ENCODE measurements around the gene SAMMSON.

Gene SAMMSON

DNA sequence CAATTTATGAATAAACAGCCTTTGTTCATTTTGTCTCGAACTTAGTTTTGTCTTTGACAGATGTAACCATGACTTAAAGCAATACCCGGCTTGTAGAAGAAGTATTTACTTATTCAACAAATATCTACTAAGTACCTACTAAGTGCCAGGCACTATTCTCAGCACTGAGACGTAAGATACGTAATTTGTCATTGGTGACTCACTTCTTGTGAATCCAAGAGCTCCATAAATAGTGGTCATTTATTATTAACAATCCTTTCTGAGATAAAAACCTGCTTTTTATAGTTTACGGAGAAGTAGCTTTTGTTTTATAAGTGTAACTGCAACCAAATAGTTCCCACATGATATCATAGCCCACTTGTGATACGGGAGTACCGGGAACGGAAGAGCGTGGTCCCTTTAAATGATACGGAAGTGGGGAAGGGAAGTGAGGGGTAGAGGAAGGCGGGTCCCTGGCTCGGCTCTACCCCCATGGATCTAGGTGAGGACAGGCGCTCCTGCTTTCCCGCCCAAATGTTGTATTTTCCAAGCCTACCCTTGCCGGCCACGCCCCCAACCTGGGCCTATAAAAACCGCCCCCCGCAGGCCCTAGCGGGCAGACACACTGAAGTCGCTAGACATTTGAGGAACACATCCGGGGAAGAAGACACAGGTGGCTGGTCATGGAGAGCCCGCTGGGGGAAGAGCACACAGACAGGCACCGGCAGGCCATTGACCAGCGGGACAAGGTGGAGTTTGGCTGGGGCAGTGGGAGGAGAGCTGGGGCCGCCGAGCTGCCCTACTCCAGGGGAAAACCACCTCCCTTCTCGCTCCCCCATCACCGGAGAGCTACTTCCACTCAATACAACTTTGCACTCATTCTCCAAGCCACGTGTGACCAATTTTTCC is at the start of gene SAMMSON:
SAMMSON (plus strand) TSS at position 594 of the 888 bp plus-strand sequence.
- no peak within 1 kb of the TSS for H2AFZ ChIP-seq (ENCODE audit: low read depth)
- H3K9ac ChIP-seq = no peak within 1 kb of the TSS
- no peak within 1 kb of the TSS for H3K27ac ChIP-seq
- no peaks in the 10 kb centered on the region for H3K27me3 ChIP-seq (ENCODE audit: insufficient read depth, low read depth)
- H3K79me2 ChIP-seq (ENCODE audit: insufficient read depth, low read depth) = no peaks in the 10 kb centered on the region
- no peaks in the 10 kb centered on the region for H3K36me3 ChIP-seq (ENCODE audit: insufficient read depth)
- no peak within 1 kb of the TSS for H3K4me2 ChIP-seq
- TF ChIP-seq, protein P1, sequence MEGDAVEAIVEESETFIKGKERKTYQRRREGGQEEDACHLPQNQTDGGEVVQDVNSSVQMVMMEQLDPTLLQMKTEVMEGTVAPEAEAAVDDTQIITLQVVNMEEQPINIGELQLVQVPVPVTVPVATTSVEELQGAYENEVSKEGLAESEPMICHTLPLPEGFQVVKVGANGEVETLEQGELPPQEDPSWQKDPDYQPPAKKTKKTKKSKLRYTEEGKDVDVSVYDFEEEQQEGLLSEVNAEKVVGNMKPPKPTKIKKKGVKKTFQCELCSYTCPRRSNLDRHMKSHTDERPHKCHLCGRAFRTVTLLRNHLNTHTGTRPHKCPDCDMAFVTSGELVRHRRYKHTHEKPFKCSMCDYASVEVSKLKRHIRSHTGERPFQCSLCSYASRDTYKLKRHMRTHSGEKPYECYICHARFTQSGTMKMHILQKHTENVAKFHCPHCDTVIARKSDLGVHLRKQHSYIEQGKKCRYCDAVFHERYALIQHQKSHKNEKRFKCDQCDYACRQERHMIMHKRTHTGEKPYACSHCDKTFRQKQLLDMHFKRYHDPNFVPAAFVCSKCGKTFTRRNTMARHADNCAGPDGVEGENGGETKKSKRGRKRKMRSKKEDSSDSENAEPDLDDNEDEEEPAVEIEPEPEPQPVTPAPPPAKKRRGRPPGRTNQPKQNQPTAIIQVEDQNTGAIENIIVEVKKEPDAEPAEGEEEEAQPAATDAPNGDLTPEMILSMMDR (conservative IDR thresholded peaks at IDR 0.05; ENCODE audit: low read depth, low read length) = no peak
- no peaks in the 10 kb centered on the region for H3K4me1 ChIP-seq (ENCODE audit: low read depth, poor library complexity, severe bottlenecking)
- no peaks in the 10 kb centered on the region for H4K20me1 ChIP-seq (ENCODE audit: insufficient read depth)
- no peak within 1 kb of the TSS for H3K4me3 ChIP-seq (IDR thresholded peaks at IDR 0.05; ENCODE audit: insufficient read depth, low read depth, low read length)

DNA sequence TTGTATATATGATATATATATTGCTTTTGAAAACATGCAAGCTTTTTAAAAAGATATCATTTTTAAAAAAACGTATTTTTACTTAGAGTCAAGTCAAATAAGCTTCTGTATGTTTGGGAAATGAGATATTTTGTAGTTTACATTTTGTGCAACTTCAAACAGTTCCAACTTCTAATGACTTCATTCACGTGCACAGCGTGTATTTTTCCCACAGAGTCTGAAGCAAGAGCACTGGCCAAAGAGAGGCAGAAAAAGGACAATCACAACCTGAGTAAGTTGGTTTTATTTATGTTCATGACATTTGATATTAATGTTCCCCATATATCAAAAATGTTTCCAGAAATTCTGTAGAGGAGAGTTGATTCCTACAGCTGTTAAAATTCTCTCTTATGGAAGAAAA is 47.9 kb upstream of the SAMMSON start:
- TF ChIP-seq, protein P1 (conservative IDR thresholded peaks at IDR 0.05; ENCODE audit: low read depth, low read length) = no peak
- Histone ChIP-seq H3K4me1 (ENCODE audit: low read depth, poor library complexity, severe bottlenecking) (no peaks in the 10 kb centered on the region), H2AFZ (ENCODE audit: low read depth) (no peak overlapping the region), H3K27me3 (ENCODE audit: insufficient read depth, low read depth) (no peaks in the 10 kb centered on the region), H3K36me3 (ENCODE audit: insufficient read depth) (no peaks in the 10 kb centered on the region), H3K27ac (no peak overlapping the region), H3K79me2 (ENCODE audit: insufficient read depth, low read depth) (no peaks in the 10 kb centered on the region), H3K4me2 (no peak overlapping the region), H3K9ac (no peak overlapping the region), H3K4me3 (IDR thresholded peaks at IDR 0.05; ENCODE audit: insufficient read depth, low read depth, low read length) (no peak overlapping the region), H4K20me1 (ENCODE audit: insufficient read depth) (no peaks in the 10 kb centered on the region)

DNA sequence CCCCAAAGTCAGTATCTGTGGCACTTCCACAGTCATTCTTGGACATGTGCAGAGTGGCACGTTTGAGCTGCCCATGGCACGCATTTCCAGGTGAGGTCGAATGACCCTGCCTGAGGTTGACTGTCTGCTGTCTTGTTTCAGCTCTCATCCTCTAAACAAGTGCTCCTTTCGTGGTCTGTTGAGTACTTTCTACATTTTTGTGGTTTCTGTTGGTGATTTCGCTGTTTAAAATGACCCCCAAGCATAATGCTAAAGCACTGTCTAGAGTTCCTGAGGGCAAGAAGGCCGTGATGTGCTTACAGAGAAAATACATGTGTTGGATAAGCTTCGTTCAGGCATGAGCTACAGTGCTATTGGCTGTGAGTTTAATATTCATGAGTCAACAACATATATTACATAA is 40.0 kb upstream of the SAMMSON start:
- Histone ChIP-seq H3K27ac (no peak overlapping the region), H2AFZ (ENCODE audit: low read depth) (no peak overlapping the region), H4K20me1 (ENCODE audit: insufficient read depth) (no peaks in the 10 kb centered on the region), H3K4me2 (no peak overlapping the region), H3K4me3 (IDR thresholded peaks at IDR 0.05; ENCODE audit: insufficient read depth, low read depth, low read length) (no peak overlapping the region), H3K9ac (no peak overlapping the region), H3K79me2 (ENCODE audit: insufficient read depth, low read depth) (no peaks in the 10 kb centered on the region), H3K4me1 (ENCODE audit: low read depth, poor library complexity, severe bottlenecking) (no peaks in the 10 kb centered on the region), H3K36me3 (ENCODE audit: insufficient read depth) (no peaks in the 10 kb centered on the region), H3K27me3 (ENCODE audit: insufficient read depth, low read depth) (no peaks in the 10 kb centered on the region)
- TF ChIP-seq, protein P1 (conservative IDR thresholded peaks at IDR 0.05; ENCODE audit: low read depth, low read length) = no peak

DNA sequence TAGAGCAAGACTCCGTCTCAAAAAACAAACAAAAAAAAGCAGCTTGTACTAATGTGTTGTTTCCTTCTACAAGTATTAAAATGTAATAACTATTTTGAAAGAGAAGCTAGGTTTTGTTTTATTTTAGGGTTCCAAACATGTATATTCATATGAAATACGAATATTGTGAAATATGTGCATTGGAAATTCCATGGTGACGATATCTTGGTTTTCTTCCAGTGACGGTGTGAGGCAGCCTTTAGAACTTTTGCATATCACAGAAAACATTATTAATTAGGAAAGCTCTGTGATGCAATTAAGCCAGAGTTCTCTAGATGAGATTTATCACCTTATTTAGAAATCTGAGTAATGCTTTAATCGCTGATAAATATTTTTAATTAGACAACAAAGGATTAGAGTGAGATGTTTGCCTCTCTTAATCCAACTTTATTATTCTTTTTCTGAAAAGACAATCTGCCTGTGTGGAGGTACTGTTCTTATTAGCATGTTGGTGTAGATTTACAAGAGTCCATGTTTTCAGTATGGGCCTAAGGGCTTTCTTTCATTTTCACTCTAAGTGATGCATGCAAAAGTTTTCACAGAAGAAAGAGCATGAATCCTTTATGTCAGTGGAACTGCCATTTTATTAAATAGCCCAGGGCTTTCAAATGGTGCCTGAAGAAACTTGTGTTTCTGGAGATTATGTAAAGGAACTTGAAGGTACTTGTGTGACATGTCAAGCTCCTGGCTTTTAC is 37.7 kb upstream of the SAMMSON start:
- Histone ChIP-seq H3K27me3 (ENCODE audit: insufficient read depth, low read depth) (no peaks in the 10 kb centered on the region), H3K4me2 (no peak overlapping the region), H3K4me1 (ENCODE audit: low read depth, poor library complexity, severe bottlenecking) (no peaks in the 10 kb centered on the region), H3K36me3 (ENCODE audit: insufficient read depth) (no peaks in the 10 kb centered on the region), H3K9ac (no peak overlapping the region), H4K20me1 (ENCODE audit: insufficient read depth) (no peaks in the 10 kb centered on the region), H2AFZ (ENCODE audit: low read depth) (no peak overlapping the region), H3K27ac (no peak overlapping the region), H3K79me2 (ENCODE audit: insufficient read depth, low read depth) (no peaks in the 10 kb centered on the region), H3K4me3 (IDR thresholded peaks at IDR 0.05; ENCODE audit: insufficient read depth, low read depth, low read length) (no peak overlapping the region)
- TF ChIP-seq, protein P1 (conservative IDR thresholded peaks at IDR 0.05; ENCODE audit: low read depth, low read length) = no peak

All from KMS-11 (cell line).